K562 treated with DMSO at 1 percent for 12 hours (cell line): ENCODE results near the gene ANKRD33. TPM values are rescaled to one million over a fixed set of nuclear protein-coding genes. Genes with fewer than 3 reads are reported as not detected.

ENCODE experiments used
- total RNA-seq: library from RNA; unstranded; fragments of 300-600 nt; gene quantifications from 2 replicates; pipeline ENCODE4 v1.2.3, GENCODE V29; 2022; ENCODE audit not compliant: insufficient read depth

ANKRD33 gene
- 0.39 and 3.8 TPM in 2 replicates for total RNA-seq

GRCh38 chr12:51887476-51888315 is at the start of gene ANKRD33:
Gene ANKRD33 (plus strand): TSS chr12:51888103. CDS start chr12:51888187, 84 bp downstream.

GRCh38 chr12:51848326-51848727 is 39.6 kb upstream of the ANKRD33 start, which contains the start of gene FIGNL2:
Gene FIGNL2 (minus strand): TSS chr12:51848718. CDS start chr12:51822413, 26,305 bp downstream.

GRCh38 chr12:51907083-51907855 is 19.4 kb downstream of the ANKRD33 start, which contains the start of gene ACVRL1:
Gene ACVRL1 (plus strand): TSS chr12:51907504. CDS start chr12:51912475, 4,971 bp downstream.

Other genes starting within 250 kb of the ANKRD33 start
- not detected in 2 replicates for gene FIGNL2, start 39.4 kb upstream of the ANKRD33 start, total RNA-seq
- gene ACVRL1, start 19.4 kb downstream of the ANKRD33 start, total RNA-seq = 3.6 and 12.0 TPM in 2 replicates
- gene ACVR1B, start 63.6 kb downstream of the ANKRD33 start, total RNA-seq = 5.0 and 13.0 TPM in 2 replicates
- 7.3 and 8.0 TPM in 2 replicates for gene TAMALIN, start 118.8 kb downstream of the ANKRD33 start, total RNA-seq
- 2.6 and 4.7 TPM in 2 replicates for gene NR4A1, start 163.3 kb downstream of the ANKRD33 start, total RNA-seq
- gene ATG101, start 181.9 kb downstream of the ANKRD33 start, total RNA-seq = 53.6 and 70.4 TPM in 2 replicates
- not detected in 2 replicates for gene SMIM41, start 191.6 kb downstream of the ANKRD33 start, total RNA-seq